IMR-90 (cell line): ENCODE data around the gene TSPYL1. TPM values are rescaled to one million over a fixed set of nuclear protein-coding genes. Genes with fewer than 3 reads are reported as not detected.

Experiments used
- ATAC-seq: fragments of 200-7000 bp; cut with Tn5 transposase; 2 replicates; pipeline ENCODE4 v1.9.1; 2020; ENCODE audit warnings: low read depth, mild to moderate bottlenecking, moderate library complexity
- BruUV-seq: library from RNA; stranded (reverse); fragments of 400-500 nt; replicated peaks from 2 replicates; lab custom pipeline; 2021; lab: Mats Ljungman, UMichigan
- CTCF ChIA-PET: fragments of 300-600 bp; formaldehyde crosslinking; extraction: SDS; loops from one replicate; lab custom pipeline; 2021; ENCODE audit warnings: antibody characterized with exemption; lab: Yijun Ruan, JAX
- POLR2A ChIA-PET: fragments of 300-600 bp; sonication (Branson Sonifier 250); formaldehyde crosslinking; loops from one replicate; lab custom pipeline; 2022; ENCODE audit warnings: antibody characterized with exemption; ENCODE audit not compliant: unreplicated experiment; lab: Charles Lee
- DNase-seq: peaks from one replicate; pipeline ENCODE4 v3.0.0; 2013
- H2AFZ ChIP-seq: replicated peaks from 2 replicates; pipeline ENCODE3; 2013; ENCODE audit warnings: low read length, mild to moderate bottlenecking; ENCODE audit not compliant: poor library complexity
- H2AK5ac ChIP-seq: 2 replicates; pipeline ENCODE4 v1.6.1; 2013; ENCODE audit warnings: low read depth, low read length, inconsistent platforms
- H2AK9ac ChIP-seq: replicated peaks from 2 replicates; pipeline ENCODE3; 2013; ENCODE audit warnings: mild to moderate bottlenecking, low read depth, low read length, moderate library complexity; ENCODE audit not compliant: poor library complexity
- H2BK120ac ChIP-seq: 2 replicates; pipeline ENCODE4 v1.6.1; 2013; ENCODE audit warnings: low read depth, low read length, inconsistent platforms
- H2BK15ac ChIP-seq: 3 replicates; pipeline ENCODE4 v1.6.1; 2013; ENCODE audit warnings: low read depth, low read length, inconsistent platforms
- H2BK20ac ChIP-seq: 2 replicates; pipeline ENCODE4 v1.6.1; 2013; ENCODE audit warnings: low read depth, mild to moderate bottlenecking, inconsistent platforms, low read length, moderate library complexity
- H2BK5ac ChIP-seq: 2 replicates; pipeline ENCODE4 v1.6.1; 2013; ENCODE audit warnings: mild to moderate bottlenecking, low read depth, low read length, inconsistent platforms; ENCODE audit not compliant: poor library complexity, severe bottlenecking
- H3K14ac ChIP-seq: replicated peaks from 2 replicates; pipeline ENCODE4 v1.6.1; 2013; ENCODE audit warnings: low read depth, low read length, inconsistent platforms
- H3K18ac ChIP-seq: 2 replicates; pipeline ENCODE4 v1.6.1; 2013; ENCODE audit warnings: low read depth, low read length, control low read depth
- H3K23ac ChIP-seq: 2 replicates; pipeline ENCODE4 v1.6.1; 2013; ENCODE audit warnings: low read depth, low read length, inconsistent platforms
- H3K27ac ChIP-seq: 2 replicates; pipeline ENCODE4 v1.5.1; 2013; ENCODE audit warnings: mild to moderate bottlenecking, control low read depth, low read length; ENCODE audit not compliant: insufficient read depth
- H3K27me3 ChIP-seq: 2 replicates; pipeline ENCODE4 v1.6.1; 2013; ENCODE audit warnings: low read length; ENCODE audit not compliant: control insufficient read depth, insufficient read depth
- H3K36me3 ChIP-seq: 2 replicates; pipeline ENCODE4 v1.6.1; 2013; ENCODE audit warnings: low read length, mixed read lengths; ENCODE audit not compliant: control insufficient read depth, insufficient read depth
- H3K4ac ChIP-seq: 2 replicates; pipeline ENCODE4 v1.6.1; 2013; ENCODE audit warnings: low read depth, low read length, inconsistent platforms
- H3K4me1 ChIP-seq: 2 replicates; pipeline ENCODE4 v1.6.1; 2013; ENCODE audit warnings: low read length, mixed read lengths; ENCODE audit not compliant: control insufficient read depth, insufficient read depth
- H3K4me2 ChIP-seq: 2 replicates; pipeline ENCODE4 v1.6.1; 2013; ENCODE audit warnings: low read depth, mild to moderate bottlenecking, control low read depth, low read length, moderate library complexity
- H3K4me3 ChIP-seq: 2 replicates; pipeline ENCODE4 v1.5.1; 2013; ENCODE audit warnings: low read depth, mild to moderate bottlenecking, control low read depth, low read length, moderate library complexity; ENCODE audit not compliant: insufficient read depth
- H3K56ac ChIP-seq: 2 replicates; pipeline ENCODE4 v1.6.1; 2013; ENCODE audit warnings: low read length, inconsistent platforms; ENCODE audit not compliant: insufficient read depth; ENCODE audit errors: extremely low read depth
- H3K79me1 ChIP-seq, 2 experiments: 2 replicates each; pipeline ENCODE4 v1.6.1; 2013; ENCODE audit warnings: low read length in 2 of 2, inconsistent platforms in 1 of 2, low read depth in 1 of 2
- H3K9ac ChIP-seq: 2 replicates; pipeline ENCODE4 v1.6.1; 2013; ENCODE audit warnings: low read depth, low read length, control low read depth
- H3K9me1 ChIP-seq: 2 replicates; pipeline ENCODE4 v1.6.1; 2013; ENCODE audit warnings: low read length, inconsistent platforms; ENCODE audit not compliant: insufficient read depth
- H3K9me3 ChIP-seq: 2 replicates; pipeline ENCODE4 v1.6.1; 2013; ENCODE audit warnings: low read length; ENCODE audit not compliant: control insufficient read depth, insufficient read depth
- H4K20me1 ChIP-seq: 2 replicates; pipeline ENCODE4 v1.6.1; 2013; ENCODE audit warnings: low read length, inconsistent platforms; ENCODE audit not compliant: insufficient read depth
- H4K5ac ChIP-seq: 2 replicates; pipeline ENCODE4 v1.6.1; 2013; ENCODE audit warnings: mild to moderate bottlenecking, low read depth, low read length, control low read depth
- H4K8ac ChIP-seq, 2 experiments: 2 replicates each; pipeline ENCODE4 v1.6.1; 2013; ENCODE audit warnings: low read depth in 2 of 2, low read length in 2 of 2, control low read depth in 1 of 2, inconsistent platforms in 1 of 2
- H4K91ac ChIP-seq: 2 replicates; pipeline ENCODE4 v1.6.1; 2013; ENCODE audit warnings: low read depth, low read length, inconsistent platforms; ENCODE audit not compliant: insufficient read depth
- CEBPB ChIP-seq: IDR thresholded peaks from 2 replicates; pipeline ENCODE4 v1.6.1; 2012; ENCODE audit warnings: low read depth, low read length, improper control_type of control experiment
- CHD1 ChIP-seq: IDR thresholded peaks from 2 replicates; pipeline ENCODE4 v1.6.1; 2012; ENCODE audit warnings: low read depth, low read length, improper control_type of control experiment
- FOS ChIP-seq: fragments of 150-350 bp; IDR thresholded peaks from 2 replicates; pipeline ENCODE4 v1.6.1; 2016; ENCODE audit warnings: low read depth, low read length
- WGBS, 2 experiments: methylation state at CpG; one replicate each; pipeline versions ENCODE4 v1.1.5 to v1.1.7; 2013; ENCODE audit warnings: missing lambda C conversion rate in 2 of 2; ENCODE audit not compliant: insufficient read length in 1 of 2; ENCODE audit errors: extremely low coverage in 2 of 2; 5-methylcytosine and 5-hydroxymethylcytosine counted together
- dilution Hi-C: fragments of 300-500 bp; cut with HindIII; formaldehyde crosslinking; loops from one replicate; pipeline ENCODE4 v1.14.3; 2018; ENCODE audit warnings: low sequenced_read_pairs; ENCODE audit not compliant: unreplicated experiment
- in situ Hi-C: fragments of 300-500 bp; cut with MboI; formaldehyde crosslinking; loops from 3 replicates; pipeline ENCODE4 v1.14.3; 2019; ENCODE audit warnings: low sequenced_read_pairs, inconsistent platforms, mixed read lengths
- intact Hi-C: fragments of 100-400 bp; cut with micrococcal nuclease; formaldehyde crosslinking; loops from 2 replicates; pipeline ENCODE4 v1.10.0; 2022
- polyA plus RNA-seq, 3 experiments: library from polyadenylated mRNA; depleted of rRNA; stranded (reverse); fragments of >200 nt; gene quantifications; 2 replicates each; pipeline ENCODE4 v1.2.3, GENCODE V29; 2012; ENCODE audit warnings: low replicate concordance in 1 of 3
- total RNA-seq: library from RNA; depleted of rRNA; stranded (reverse); fragments of >200 nt; gene quantifications from 2 replicates; pipeline ENCODE4 v1.2.3, GENCODE V29; 2012

The TSPYL1 gene
- total and polyA plus RNA-seq, 2 of the 4 experiments (the other 2 are of a cell fraction) = 32.4 to 111 TPM

DNA sequence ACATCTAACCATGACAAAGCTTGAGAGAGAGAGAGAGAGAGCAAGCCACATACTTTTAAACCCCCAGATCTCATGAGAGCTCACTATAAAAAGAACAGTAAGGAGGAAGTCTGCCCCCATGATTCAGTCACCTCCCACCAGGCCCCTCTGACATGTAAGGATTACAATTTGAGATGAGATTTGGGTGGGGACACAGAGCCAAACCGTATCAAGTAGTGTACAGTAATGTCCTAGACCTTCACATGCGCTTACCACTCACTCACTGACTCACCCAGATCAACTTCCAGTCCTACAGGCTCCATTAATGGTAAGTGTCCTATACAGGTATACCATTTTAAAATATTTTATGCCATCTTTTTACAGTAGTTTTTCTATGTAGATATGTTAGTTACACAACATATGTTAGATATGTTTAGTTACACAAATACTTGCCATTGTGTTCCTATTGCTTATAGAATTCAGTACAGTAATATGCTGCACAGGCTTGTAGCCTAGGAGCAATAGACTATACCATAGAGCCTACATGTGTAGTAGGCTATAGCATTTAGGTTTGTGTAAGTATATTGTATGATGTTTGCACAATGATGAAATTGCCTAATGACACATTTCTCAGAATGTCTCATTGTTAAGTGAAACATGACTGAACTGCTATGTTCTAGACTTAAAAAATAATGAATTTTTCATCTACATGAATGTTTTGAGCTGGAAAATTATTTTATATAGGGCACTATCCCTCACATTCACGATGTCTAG is 11.7 kb downstream of the TSPYL1 start:
- H3K9me1 ChIP-seq = peaks cover 10% of the 10 kb centered on the region; the same call in 1 of the 2 replicates
- no TSS peak for BruUV-seq
- H2AK5ac ChIP-seq = no peak overlapping the region
- ChIA-PET POLR2A (interaction anchor here (0.6 to 1.6 kb wide), 2 partner anchors 11 to 60 kb away, joined by 3 to 5 read pairs; partner anchors contain the start of gene TSPYL1), CTCF (interaction anchor here (0.5 to 3.3 kb wide), 32 partner anchors 8 to 514 kb away, joined by 3 to 22 read pairs (median 4); partner anchors contain the start of genes RSPH4A, RWDD1, TSPYL1 and TSPYL4)
- H3K56ac ChIP-seq = no peak overlapping the region
- peak overlapping the region; percentile 61; the same call in 1 of the 2 replicates for H3K23ac ChIP-seq
- peak; percentile 72 for TF ChIP-seq CEBPB
- peak; percentile 9; the same call in 1 of the 2 replicates for TF ChIP-seq FOS
- TF ChIP-seq CHD1 = no peak
- H3K4ac ChIP-seq = peak overlapping the region; percentile 14; the same call in 1 of the 2 replicates
- H3K27me3 ChIP-seq = no peaks in the 10 kb centered on the region
- no peaks in the 10 kb centered on the region; the same call in 1 of the 2 replicates for H3K9me3 ChIP-seq
- peaks cover 5% of the 10 kb centered on the region; the same call in 1 of the 2 replicates for H3K4me1 ChIP-seq
- H4K5ac ChIP-seq = no peak overlapping the region
- no peak overlapping the region for H3K9ac ChIP-seq
- WGBS, 2 experiments = no CpG with 5 or more reads among the region's 3 CpGs
- no peak overlapping the region for H2BK20ac ChIP-seq
- H4K20me1 ChIP-seq = no peaks in the 10 kb centered on the region; the same call in 1 of the 2 replicates
- no peaks in the 10 kb centered on the region for H3K36me3 ChIP-seq
- in situ Hi-C loops = loop anchor here (5.0 to 10.0 kb wide), 2 partner anchors 267 to 294 kb away; no protein-coding TSS in a partner anchor
- H2AFZ ChIP-seq = no peak overlapping the region
- no peak overlapping the region for H3K18ac ChIP-seq
- intact Hi-C loops = loop anchor here (1.0 to 5.0 kb wide), 4 partner anchors 51 to 379 kb away; no protein-coding TSS in a partner anchor
- peak overlapping the region; percentile 9; the same call in 1 of the 3 replicates for H2BK15ac ChIP-seq
- peak overlapping the region; percentile 26 for H2AK9ac ChIP-seq
- dilution Hi-C loops = no loop called here
- no peak overlapping the region for H3K27ac ChIP-seq
- peaks cover 0 to 20% of the 10 kb centered on the region in 2 experiments; a peak in 2 of 4 replicates for H3K79me1 ChIP-seq
- H3K4me3 ChIP-seq = no peak overlapping the region
- DNase-seq (peak; percentile 48), ATAC-seq (peak; percentile 24)
- H2BK5ac ChIP-seq = no peak overlapping the region
- no peak overlapping the region for H4K91ac ChIP-seq
- H2BK120ac ChIP-seq = no peak overlapping the region
- H4K8ac ChIP-seq = no peak overlapping the region
- H3K14ac ChIP-seq = no peak overlapping the region
- no peak overlapping the region for H3K4me2 ChIP-seq
